HG02623 (cell line): ENCODE results near the gene ZBED6.
"Not testable (repeated sequence)": the region's sequence is repeated elsewhere in the genome, so short reads cannot be mapped to it uniquely, and the experiment has no call there.

Experiments
- ATAC-seq: cut with Tn5 transposase; IDR thresholded peaks from one replicate; pipeline ENCODE4 v1.9.1; 2021; ENCODE audit warnings: moderate library complexity; ENCODE audit not compliant: unreplicated experiment

Gene ZBED6

DNA sequence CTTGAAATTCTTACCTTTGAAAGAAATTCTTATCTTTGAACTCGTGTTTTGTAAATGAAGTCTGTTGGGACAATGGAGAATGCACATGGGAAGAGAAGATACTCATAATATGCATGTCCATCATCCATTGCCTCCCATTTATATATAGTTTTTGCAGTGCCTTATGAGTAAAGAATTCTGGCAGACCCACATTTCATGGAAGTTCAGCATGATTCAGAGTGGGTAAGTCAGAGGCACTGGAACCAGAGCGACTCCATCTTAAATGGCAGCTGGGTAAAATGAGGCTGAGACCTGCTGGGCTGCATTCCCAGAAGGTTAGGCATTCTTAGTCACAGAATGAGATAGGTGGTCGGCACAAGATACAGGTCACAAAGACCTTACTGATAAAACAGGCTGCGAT is 16.6 kb upstream of the ZBED6 start:
- ATAC-seq: no peak

DNA sequence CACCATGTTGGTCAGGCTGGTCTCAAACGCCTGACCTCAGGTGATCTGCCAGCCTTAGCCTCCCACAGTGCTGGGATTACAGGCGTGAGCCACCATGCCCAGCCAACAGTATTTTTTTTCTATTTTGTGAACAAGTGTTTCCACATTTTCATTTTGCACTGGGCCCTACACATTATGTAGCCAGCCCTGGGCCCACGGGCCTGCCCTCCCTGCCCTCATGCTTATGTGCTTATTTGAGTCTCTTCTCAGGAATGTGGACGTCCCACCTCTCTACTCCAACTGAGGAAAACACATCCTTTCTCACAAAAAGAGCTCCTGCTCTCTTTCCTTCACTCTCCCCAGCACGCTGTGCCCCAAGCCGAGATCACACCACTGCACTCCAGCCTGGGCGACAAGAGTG is 13.5 kb upstream of the ZBED6 start:
- no peak for ATAC-seq

DNA sequence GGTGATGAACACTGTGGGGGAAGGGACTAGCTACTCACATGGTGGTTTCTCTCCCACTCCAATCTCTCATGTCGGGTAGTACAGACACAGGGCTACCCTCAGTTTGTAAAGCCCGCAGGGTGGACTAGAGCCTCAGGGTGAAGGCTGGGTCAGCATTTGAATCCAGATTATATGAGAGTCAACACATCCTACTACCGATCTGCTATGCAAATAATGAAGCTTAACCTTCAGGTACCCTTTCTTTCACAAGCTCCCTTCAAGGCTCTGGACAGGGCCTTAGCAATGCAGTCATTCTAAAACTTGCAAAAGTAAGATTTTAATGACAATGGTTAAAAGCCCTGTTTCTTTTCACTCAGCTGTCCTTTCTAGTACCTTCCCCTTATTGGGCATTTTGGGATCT is 5.5 kb upstream of the ZBED6 start:
- no peak for ATAC-seq

DNA sequence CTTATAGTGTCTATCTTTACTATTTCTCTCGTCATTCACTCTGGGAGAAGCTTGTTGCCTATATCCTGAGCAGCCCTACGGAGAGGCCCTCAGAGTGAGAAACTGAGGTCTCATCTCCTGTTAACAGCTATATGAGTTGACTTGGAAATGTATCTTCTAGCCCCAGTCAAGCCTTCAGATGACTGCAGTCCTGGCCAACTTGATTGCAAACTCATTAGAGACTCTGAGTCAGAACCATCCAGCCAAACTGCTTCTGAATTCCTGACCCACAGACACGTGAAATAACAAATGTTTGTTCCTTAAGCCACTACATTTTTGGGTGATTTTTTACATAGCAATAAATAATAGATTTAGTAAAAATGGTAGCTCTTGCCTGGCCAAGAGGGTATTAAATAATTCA is 3.9 kb upstream of the ZBED6 start:
- no peak for ATAC-seq

DNA sequence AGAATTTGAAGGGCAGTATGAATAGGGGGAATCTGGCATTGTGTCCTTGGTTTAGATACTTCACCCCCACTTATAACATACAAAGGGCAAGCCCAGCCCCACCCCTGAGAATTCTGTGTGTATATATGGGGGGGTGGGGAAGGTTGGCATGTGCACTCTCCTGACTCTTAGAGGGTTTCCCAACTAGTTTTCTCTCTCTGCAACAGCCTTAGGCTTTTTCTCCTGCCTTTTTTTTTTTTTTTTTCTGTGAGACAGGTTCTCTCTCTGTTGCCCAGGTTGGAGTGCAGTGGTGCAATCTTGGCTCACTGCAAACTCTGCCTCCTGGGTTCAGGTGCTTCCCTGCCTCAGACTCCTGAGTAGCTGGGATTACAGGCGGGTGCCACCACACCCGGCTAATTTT is 2.9 kb upstream of the ZBED6 start:
- no peak for ATAC-seq

DNA sequence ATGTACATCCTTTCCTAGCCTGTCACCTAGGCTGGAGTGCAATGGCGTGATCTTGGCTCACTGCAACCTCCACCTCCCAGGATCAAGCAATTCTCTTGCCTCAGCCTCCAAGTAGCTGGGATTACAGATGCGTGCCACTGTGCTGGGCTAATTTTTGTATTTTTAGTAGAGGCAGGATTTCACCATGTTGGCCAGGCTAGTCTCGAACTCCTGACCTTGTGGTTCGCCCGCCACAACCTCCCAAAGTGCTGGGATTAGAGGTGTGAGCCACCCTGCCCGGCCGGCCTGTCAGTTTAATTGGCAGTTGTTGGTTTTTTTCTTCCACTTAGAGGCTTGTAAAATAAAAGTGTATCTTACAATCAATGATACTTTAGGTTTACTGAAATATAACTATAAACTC is 1.9 kb upstream of the ZBED6 start:
- ATAC-seq: not testable (repeated sequence)

DNA sequence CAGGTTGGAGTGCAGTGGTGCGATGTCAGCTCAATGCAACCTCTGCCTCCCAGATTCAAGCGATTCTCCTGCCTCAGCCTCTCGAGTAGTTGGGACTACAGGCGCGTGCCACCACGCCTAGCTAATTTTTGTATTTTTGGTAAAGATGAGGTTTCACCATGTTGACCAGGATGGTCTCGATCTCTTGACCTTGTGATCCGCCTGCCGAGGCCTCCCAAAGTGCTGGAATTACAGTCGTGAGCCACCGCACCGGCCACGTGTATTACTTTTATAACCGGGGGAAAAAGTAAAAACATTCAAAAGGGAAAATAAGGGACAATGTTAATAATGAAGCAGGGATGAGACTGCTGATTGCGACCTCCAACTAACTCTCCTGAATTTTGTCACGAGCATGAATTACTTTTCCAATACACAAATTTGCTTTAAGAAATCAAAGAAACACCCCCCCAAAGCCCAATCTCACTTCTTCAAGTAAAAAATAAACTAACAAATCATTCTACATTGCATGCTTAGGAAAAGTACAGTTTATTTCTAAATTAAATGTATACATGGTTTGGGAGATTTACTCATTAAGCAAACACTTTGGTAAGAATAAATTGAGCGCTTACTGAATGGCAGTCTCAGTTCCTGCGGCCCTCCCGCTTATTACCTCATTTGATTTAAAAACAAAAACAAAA is 521 bp upstream of the ZBED6 start:
- no peak for ATAC-seq

DNA sequence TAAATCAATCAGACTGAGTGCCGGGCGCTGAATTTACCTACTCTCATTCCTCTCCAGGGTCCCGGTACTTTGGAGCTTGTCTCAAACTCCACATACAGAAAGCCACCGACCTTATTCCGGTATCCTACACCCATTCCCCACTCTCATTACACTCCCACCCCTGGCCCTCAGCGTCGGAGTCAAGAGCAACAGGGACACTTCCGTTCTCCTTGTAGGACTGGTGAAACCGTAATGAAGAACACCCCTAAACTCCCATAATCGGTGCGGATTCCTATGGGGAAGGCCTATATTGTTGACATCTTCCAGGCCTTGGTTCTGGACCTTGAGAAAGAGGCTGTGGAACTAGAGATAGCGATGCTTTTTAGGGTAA is 798 bp downstream of the ZBED6 start:
- no peak for ATAC-seq

DNA sequence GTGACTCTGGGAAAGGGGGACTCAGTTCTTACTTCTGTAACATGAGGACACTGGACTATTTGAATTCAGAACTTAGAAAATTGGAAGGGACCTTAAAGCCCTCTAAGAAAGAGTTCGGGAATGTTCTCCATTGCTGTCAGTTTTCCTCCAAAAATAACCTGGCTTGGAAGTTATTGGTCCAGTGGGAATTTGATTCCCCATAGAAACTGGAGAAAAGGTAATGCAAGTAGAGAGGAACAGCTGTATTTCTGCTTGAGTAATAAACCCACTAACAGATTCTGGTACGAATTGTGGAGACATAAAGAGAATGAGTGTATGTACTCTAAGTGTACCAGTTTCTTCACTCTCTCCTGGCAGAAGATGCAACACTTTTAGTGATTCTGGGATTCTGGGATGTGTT is 1.8 kb downstream of the ZBED6 start:
- ATAC-seq: no peak

DNA sequence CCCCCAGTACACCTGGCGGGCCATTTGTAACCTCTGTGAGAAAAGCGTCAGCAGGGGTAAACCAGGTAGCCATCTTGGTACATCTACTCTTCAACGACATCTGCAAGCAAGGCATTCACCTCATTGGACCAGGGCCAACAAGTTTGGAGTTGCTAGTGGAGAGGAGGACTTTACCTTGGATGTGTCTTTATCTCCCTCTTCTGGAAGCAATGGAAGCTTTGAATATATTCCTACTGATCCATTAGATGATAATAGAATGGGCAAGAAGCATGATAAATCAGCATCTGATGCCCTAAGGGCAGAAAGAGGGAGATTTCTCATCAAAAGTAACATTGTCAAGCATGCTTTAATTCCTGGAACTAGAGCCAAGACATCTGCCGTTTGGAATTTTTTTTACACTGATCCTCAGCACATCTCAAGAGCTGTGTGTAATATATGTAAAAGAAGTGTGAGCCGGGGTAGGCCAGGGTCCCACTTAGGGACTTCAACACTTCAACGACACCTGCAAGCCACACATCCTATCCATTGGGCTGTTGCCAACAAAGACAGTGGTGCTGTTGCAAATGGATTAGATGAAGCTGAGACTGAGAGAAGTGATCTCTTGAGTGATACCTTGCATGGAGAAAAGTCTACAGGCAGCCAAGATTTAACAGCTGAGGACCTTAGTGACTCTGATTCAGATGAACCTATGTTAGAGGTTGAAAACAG is 2.7 kb downstream of the ZBED6 start:
- no peak for ATAC-seq

DNA sequence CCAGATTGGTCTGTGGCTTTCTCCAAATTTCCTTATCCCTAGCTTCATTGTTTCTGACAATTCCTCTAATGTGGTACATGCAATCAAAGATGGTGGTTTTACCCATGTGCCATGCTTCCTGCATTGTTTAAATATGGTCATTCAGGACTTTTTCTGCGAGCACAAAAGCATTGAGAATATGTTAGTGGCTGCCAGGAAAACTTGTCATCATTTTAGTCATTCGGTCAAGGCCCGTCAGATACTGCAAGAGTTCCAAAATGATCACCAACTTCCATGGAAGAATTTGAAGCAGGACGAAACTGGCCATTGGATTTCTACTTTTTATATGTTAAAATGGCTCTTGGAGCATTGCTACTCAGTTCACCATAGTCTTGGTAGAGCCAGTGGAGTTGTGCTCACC is 3.7 kb downstream of the ZBED6 start:
- ATAC-seq: no peak

DNA sequence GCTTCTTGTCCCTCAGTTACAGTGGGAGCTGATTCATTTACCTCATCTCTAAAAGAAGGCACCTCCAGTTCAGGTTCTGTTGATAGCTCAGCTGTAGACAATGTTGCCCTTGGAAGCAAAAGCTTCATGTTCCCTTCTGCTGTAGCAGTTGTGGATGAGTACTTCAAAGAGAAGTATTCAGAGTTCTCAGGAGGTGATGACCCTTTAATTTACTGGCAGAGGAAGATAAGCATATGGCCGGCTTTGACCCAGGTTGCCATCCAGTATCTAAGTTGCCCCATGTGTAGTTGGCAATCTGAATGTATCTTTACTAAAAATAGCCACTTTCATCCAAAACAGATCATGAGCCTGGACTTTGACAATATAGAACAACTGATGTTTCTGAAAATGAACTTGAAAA is 4.5 kb downstream of the ZBED6 start:
- ATAC-seq: no peak

DNA sequence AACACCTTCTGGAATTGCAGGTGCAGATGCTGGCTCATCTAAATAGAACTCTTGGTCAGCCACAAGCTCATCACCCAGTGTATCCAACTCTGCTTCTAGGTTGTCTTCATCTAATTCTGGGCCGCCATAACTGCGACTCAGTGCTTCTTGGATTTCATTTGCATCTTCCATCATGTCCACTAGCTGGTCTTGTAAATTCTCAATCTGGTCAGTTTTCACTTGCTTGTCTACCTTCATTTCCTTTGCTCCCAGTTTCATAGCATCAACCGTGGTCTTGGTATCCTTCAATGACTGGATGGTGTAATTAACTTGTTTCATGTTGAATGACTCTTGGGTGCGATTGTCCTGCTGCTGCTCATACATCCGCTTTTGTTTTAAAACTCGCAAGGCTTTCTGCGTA is 10.3 kb downstream of the ZBED6 start:
- ATAC-seq: no peak

DNA sequence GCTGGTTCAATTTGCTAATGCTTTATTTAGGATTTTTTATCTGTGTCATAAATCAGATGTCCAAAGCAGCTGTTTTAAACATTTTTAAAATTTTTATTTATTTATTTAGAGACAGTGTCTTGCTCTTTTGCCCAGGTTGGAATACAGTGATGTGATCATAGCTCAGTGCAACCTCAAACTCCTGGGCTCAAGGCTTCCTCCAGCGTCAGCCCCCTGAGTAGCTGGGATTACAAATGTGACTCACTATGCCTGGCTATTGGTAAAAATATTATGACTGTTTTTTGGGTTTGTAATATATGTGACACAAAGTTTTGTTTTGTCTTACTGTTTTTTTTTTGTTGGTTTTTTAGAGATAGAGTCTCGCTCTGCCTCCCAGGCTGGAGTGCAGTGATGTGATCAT is 11.8 kb downstream of the ZBED6 start:
- ATAC-seq: no peak

DNA sequence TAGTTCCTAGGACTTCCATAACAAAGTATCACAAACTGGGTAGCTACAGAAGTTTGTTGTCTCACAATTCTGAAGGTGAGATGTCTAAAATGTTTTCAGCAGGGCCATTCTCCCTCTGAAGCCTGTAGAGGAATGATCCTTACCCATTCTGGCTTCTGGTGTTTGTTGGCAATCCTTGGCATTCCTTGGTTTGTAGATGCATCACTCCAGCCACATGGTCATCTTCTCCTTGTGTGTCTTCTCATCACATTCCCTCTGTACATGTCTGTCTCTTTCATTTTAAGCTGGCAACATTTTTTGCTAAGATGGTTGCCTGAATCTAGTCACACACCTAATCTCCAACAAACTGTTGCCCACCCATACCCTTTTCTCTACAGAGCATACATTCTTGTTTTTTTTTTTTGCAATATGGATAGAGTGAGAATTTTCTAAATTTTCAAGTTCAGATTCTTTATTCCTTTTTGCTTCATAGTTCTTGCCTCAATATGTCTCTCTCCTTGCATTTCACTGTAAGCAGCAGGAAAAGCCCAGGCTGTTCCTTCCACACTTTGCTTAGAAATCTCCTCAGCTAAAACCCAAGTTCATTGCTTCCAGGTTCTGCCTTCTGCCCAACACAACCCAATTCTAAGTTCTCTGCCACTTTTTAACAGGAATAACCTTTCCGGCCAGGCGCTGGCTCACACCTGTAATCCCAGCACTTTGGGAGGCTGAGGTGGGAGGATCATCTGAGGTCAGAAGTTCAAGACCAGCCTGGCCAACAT is 18.3 kb downstream of the ZBED6 start:
- ATAC-seq: no peak

DNA sequence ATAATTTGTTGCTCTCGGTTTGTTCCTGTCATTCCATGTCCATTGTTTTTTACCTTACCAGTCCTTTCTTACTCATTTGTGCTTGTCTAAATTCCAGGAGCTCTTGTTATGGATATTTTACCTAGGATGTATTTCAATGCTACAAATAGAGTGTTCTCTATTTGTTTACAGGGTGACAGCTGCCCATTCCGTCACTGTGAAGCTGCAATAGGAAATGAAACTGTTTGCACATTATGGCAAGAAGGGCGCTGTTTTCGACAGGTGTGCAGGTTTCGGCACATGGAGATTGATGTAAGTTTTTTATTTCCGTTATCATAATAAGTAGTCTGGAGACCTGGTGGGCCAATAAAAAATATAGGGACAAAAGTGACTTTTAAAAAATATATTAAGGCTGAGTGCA is 23.0 kb downstream of the ZBED6 start:
- ATAC-seq: no peak

DNA sequence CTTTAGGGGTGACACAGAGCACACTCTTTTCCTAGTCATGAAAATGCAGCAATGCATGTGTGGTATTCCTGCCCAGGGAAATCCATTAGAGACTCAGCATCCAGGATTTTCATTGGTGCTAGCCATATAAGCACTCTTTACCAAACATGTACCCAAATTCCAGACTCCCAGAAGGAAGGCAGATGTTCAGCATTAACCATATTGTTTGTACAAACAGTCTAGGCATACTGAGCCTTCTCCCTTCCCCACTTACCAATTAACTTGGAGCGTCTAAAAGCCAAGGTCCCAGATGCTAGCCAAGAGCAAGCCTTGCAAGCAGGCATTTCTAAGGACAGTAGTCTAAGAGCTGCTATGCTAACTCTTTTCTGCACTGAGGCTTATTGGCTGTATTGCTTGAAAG is 27.9 kb downstream of the ZBED6 start:
- no peak for ATAC-seq

DNA sequence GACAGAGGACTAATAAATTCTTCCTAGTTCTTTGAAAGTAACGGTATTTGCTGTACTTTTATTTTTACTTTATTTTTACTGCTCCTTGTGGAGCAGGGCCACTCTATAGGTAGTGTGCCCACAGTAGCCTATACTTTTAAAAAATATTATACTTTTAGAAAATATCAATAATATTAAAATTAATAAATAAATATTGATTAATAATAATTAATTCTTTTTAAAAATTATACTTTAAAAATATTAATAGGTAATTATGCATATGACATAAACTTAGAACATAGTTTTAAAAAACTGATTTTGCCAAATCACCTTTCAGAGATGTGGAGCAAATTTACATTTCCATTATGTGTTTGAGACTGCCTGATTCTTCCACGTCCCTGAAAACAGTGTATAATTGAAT is 30.8 kb downstream of the ZBED6 start:
- no peak for ATAC-seq

DNA sequence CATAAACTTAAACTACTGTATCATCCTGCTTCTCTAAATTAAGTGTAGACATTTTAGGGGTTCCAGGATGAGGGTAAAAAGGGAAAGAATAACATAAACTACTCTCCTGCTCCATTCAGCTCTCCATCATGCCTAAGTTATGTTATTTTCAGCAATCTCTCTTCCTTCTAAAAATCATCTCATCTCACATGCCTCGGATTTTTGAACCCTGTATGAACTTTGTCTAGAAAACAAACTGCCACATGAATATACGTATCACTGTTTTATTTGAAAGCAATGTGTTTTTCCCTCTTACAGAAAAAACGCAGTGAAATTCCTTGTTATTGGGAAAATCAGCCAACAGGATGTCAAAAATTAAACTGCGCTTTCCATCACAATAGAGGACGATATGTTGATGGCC is 32.6 kb downstream of the ZBED6 start:
- no peak for ATAC-seq

DNA sequence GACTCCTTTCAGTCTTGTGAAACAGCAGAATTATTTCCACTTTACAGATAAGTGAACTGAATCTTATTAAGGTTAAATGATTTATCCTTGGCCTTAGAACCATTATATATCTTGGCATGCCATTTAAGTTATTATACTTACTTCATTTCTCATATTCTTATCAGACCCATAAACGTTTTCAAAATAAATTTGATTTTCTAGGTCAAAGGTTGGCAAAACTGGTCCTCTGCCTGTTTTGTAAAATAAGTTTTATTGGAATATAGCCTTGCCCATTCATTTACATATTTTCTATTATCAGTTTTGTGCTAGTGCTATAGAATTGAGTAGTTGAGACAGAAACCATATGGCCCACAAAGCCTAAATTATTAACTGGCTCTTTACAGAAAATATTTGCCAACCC is 33.1 kb downstream of the ZBED6 start:
- ATAC-seq: no peak

DNA sequence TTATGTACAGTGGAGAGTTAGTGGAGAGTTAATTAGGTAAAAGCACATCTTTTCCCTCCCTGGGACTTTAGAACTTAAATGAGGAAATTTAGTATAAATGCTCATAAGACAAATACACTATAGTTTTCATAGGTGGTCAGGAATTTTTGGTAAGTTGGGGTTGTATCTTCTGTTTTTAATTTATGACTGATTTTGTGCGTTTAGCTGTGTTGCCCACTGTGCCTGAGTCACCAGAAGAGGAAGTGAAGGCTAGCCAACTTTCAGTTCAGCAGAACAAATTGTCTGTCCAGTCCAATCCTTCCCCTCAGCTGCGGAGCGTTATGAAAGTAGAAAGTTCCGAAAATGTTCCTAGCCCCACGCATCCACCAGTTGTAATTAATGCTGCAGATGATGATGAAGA is 33.8 kb downstream of the ZBED6 start:
- ATAC-seq: not testable (repeated sequence)

DNA sequence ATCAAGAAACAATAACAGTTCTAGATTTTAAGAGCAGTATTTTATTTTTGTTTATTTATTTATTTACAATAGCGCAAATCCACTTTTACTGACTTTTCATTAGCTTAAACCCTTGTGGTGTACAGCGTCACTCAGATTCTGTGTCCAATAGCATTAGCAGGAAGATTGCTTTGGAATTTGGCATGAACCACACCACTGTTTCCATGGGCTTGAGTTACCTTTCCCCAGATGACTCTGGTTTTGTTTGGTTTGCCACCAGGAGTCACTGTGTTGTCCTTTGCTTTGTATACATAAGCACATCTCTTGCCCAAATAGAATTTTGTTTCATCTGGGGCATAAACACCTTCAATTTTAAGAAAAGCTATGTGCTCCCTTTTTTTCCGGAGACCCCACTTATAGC is 40.1 kb downstream of the ZBED6 start:
- ATAC-seq: no peak
